Neural cell (in vitro differentiated cells): Measurements from ENCODE around the gene GEMIN5. TPM values are rescaled to one million over a fixed set of nuclear protein-coding genes. Genes with fewer than 3 reads are reported as not detected.

Experiments used
- H2AFZ ChIP-seq: fragments of 200-600, 300-800 bp; sonication (generic), shearing (Covaris generic); 2 replicates; pipeline ENCODE4 v1.6.0; 2014; ENCODE audit warnings: low read depth, mild to moderate bottlenecking, antibody characterized with exemption, low read length, moderate library complexity
- H3F3A ChIP-seq: fragments of 200-600 bp; shearing (Covaris generic); 2 replicates; pipeline ENCODE4 v1.6.1; 2016; ENCODE audit warnings: mild to moderate bottlenecking, moderate library complexity, mixed read lengths, antibody characterized with exemption, low read length; ENCODE audit not compliant: insufficient read depth, poor library complexity, severe bottlenecking
- H3K27ac ChIP-seq: fragments of 200-600, 300-800 bp; sonication (generic), shearing (Covaris generic); 2 replicates; pipeline ENCODE4 v1.5.1; 2014; ENCODE audit warnings: mild to moderate bottlenecking, low read length, moderate library complexity
- H3K27me3 ChIP-seq: fragments of 300-800, 200-600 bp; sonication (generic), shearing (Covaris generic); 2 replicates; pipeline ENCODE4 v1.6.0; 2014; ENCODE audit warnings: mild to moderate bottlenecking, low read depth, low read length, moderate library complexity; ENCODE audit not compliant: insufficient read depth
- H3K36me3 ChIP-seq: fragments of 300-800, 200-600 bp; sonication (generic), shearing (Covaris generic); 2 replicates; pipeline ENCODE4 v1.5.1; 2014; ENCODE audit warnings: mild to moderate bottlenecking, antibody characterized with exemption, low read length, moderate library complexity; ENCODE audit not compliant: insufficient read depth
- H3K4me2 ChIP-seq: fragments of 300-800, 200-600 bp; sonication (generic), shearing (Covaris generic); 2 replicates; pipeline ENCODE4 v1.6.0; 2014; ENCODE audit warnings: mild to moderate bottlenecking, low read length
- H3K4me3 ChIP-seq: fragments of 300-800, 200-600 bp; sonication (generic), shearing (Covaris generic); 2 replicates; pipeline ENCODE4 v1.5.1; 2014; ENCODE audit warnings: mild to moderate bottlenecking, low read length, moderate library complexity
- H3K79me2 ChIP-seq: fragments of 200-600 bp; shearing (Covaris generic); replicated peaks from 2 replicates; pipeline ENCODE4 v1.6.0; 2014; ENCODE audit warnings: mild to moderate bottlenecking, low read length, moderate library complexity; ENCODE audit not compliant: insufficient read depth
- H3K9ac ChIP-seq: fragments of 300-800, 200-600 bp; sonication (generic), shearing (Covaris generic); 2 replicates; pipeline ENCODE4 v1.6.1; 2016; ENCODE audit warnings: mild to moderate bottlenecking, low read length, mixed read lengths
- H3K9me2 ChIP-seq: fragments of 200-600 bp; shearing (Covaris generic); 2 replicates; pipeline ENCODE4 v1.6.1; 2016; ENCODE audit warnings: mild to moderate bottlenecking, low read length, mixed read lengths; ENCODE audit not compliant: insufficient read depth
- H3K9me3 ChIP-seq: fragments of 200-600, 300-800 bp; sonication (generic), shearing (Covaris generic); 2 replicates; pipeline ENCODE4 v1.6.1; 2016; ENCODE audit warnings: mild to moderate bottlenecking, mixed run types, low read length, moderate library complexity, mixed read lengths
- H4K20me1 ChIP-seq: fragments of 200-600 bp; shearing (Covaris generic); 2 replicates; pipeline ENCODE4 v1.6.1; 2016; ENCODE audit warnings: mild to moderate bottlenecking, mixed run types; ENCODE audit not compliant: insufficient read depth
- EP300 ChIP-seq: fragments of 450-650 bp; conservative IDR thresholded peaks from 2 replicates; pipeline ENCODE4 v1.6.1; 2014; ENCODE audit warnings: antibody characterized with exemption, mild to moderate bottlenecking, moderate library complexity; ENCODE audit not compliant: poor library complexity, severe bottlenecking
- EZH2 ChIP-seq: fragments of 200-600, 300-800 bp; shearing (Covaris generic), sonication (generic); IDR thresholded peaks from 2 replicates; pipeline ENCODE4 v1.6.1; 2014; ENCODE audit warnings: antibody characterized with exemption, low read length, borderline replicate concordance, mild to moderate bottlenecking; ENCODE audit not compliant: insufficient read depth, poor library complexity, severe bottlenecking
- MXI1 ChIP-seq: fragments of 450-650 bp; conservative IDR thresholded peaks from 2 replicates; pipeline ENCODE4 v1.6.1; 2014; ENCODE audit warnings: antibody characterized with exemption, mild to moderate bottlenecking; ENCODE audit not compliant: poor library complexity, severe bottlenecking
- POLR2AphosphoS5 ChIP-seq: IDR thresholded peaks from 2 replicates; pipeline ENCODE4 v1.6.1; 2012
- RAD21 ChIP-seq: fragments of 450-650 bp; conservative IDR thresholded peaks from 2 replicates; pipeline ENCODE4 v1.6.1; 2014; ENCODE audit warnings: antibody characterized with exemption, mild to moderate bottlenecking, moderate library complexity
- SMC3 ChIP-seq: fragments of 450-650 bp; conservative IDR thresholded peaks from 2 replicates; pipeline ENCODE4 v1.6.1; 2014; ENCODE audit warnings: antibody characterized with exemption, mild to moderate bottlenecking, moderate library complexity; ENCODE audit not compliant: poor library complexity
- TAF1 ChIP-seq: IDR thresholded peaks from 2 replicates; pipeline ENCODE4 v1.6.1; 2012; ENCODE audit warnings: low read depth
- polyA plus RNA-seq: library from polyadenylated mRNA; depleted of rRNA; stranded (reverse); fragments of >200 nt; gene quantifications from 2 replicates; pipeline ENCODE4 v1.2.3, GENCODE V29; 2014
- TF ChIP-seq, protein P1 (sequence below): fragments of 450-650 bp; IDR thresholded peaks from 2 replicates; pipeline ENCODE4 v1.5.1; 2014; ENCODE audit warnings: antibody characterized with exemption, mild to moderate bottlenecking, moderate library complexity; ENCODE audit not compliant: poor library complexity, severe bottlenecking
- TF ChIP-seq, protein P2 (sequence below): IDR thresholded peaks from 2 replicates; pipeline ENCODE4 v1.6.1; 2012; ENCODE audit warnings: borderline replicate concordance

The GEMIN5 gene
- polyA plus RNA-seq, 1 donor from 2014 or later, result 13.0 TPM

DNA sequence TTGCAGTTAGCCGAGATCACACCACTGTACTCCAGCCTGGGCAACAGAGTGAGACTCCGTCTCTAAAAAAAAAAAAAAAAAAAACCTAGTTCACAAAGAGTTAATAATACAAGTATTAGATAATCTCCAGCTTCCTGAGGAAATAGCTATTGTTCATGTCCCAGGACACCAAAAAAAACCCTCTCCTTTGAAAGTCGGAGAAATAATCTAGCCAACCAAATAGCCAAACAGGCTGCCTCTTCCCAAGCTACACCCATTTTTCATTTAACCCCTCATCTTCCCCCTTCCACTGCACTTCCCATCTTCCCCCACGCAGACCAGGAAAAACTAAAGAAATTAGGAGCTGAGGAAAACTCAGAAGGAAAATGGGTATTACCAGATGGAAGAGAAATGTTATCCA is 56.0 kb downstream of the GEMIN5 start:
- H2AFZ ChIP-seq, result no peak overlapping the region
- no peaks in the 10 kb centered on the region for H3K9me3 ChIP-seq
- H3K27ac ChIP-seq, result no peak overlapping the region
- no peaks in the 10 kb centered on the region for H3F3A ChIP-seq
- H3K27me3 ChIP-seq, result no peaks in the 10 kb centered on the region
- H3K36me3 ChIP-seq, result peaks cover 4% of the 10 kb centered on the region
- H3K4me2 ChIP-seq, result no peak overlapping the region
- no peaks in the 10 kb centered on the region for H4K20me1 ChIP-seq
- H3K79me2 ChIP-seq, result no peaks in the 10 kb centered on the region
- TF ChIP-seq EP300 (no peak), EZH2 (no peak), POLR2AphosphoS5 (no peak), TAF1 (no peak), MXI1 (no peak), RAD21 (no peak), SMC3 (no peak)
- TF ChIP-seq, protein P1, sequence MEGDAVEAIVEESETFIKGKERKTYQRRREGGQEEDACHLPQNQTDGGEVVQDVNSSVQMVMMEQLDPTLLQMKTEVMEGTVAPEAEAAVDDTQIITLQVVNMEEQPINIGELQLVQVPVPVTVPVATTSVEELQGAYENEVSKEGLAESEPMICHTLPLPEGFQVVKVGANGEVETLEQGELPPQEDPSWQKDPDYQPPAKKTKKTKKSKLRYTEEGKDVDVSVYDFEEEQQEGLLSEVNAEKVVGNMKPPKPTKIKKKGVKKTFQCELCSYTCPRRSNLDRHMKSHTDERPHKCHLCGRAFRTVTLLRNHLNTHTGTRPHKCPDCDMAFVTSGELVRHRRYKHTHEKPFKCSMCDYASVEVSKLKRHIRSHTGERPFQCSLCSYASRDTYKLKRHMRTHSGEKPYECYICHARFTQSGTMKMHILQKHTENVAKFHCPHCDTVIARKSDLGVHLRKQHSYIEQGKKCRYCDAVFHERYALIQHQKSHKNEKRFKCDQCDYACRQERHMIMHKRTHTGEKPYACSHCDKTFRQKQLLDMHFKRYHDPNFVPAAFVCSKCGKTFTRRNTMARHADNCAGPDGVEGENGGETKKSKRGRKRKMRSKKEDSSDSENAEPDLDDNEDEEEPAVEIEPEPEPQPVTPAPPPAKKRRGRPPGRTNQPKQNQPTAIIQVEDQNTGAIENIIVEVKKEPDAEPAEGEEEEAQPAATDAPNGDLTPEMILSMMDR, result no peak
- TF ChIP-seq, protein P2, sequence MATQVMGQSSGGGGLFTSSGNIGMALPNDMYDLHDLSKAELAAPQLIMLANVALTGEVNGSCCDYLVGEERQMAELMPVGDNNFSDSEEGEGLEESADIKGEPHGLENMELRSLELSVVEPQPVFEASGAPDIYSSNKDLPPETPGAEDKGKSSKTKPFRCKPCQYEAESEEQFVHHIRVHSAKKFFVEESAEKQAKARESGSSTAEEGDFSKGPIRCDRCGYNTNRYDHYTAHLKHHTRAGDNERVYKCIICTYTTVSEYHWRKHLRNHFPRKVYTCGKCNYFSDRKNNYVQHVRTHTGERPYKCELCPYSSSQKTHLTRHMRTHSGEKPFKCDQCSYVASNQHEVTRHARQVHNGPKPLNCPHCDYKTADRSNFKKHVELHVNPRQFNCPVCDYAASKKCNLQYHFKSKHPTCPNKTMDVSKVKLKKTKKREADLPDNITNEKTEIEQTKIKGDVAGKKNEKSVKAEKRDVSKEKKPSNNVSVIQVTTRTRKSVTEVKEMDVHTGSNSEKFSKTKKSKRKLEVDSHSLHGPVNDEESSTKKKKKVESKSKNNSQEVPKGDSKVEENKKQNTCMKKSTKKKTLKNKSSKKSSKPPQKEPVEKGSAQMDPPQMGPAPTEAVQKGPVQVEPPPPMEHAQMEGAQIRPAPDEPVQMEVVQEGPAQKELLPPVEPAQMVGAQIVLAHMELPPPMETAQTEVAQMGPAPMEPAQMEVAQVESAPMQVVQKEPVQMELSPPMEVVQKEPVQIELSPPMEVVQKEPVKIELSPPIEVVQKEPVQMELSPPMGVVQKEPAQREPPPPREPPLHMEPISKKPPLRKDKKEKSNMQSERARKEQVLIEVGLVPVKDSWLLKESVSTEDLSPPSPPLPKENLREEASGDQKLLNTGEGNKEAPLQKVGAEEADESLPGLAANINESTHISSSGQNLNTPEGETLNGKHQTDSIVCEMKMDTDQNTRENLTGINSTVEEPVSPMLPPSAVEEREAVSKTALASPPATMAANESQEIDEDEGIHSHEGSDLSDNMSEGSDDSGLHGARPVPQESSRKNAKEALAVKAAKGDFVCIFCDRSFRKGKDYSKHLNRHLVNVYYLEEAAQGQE, result no peak
- no peak overlapping the region for H3K9ac ChIP-seq
- H3K9me2 ChIP-seq, result no peaks in the 10 kb centered on the region
- no peak overlapping the region for H3K4me3 ChIP-seq

DNA sequence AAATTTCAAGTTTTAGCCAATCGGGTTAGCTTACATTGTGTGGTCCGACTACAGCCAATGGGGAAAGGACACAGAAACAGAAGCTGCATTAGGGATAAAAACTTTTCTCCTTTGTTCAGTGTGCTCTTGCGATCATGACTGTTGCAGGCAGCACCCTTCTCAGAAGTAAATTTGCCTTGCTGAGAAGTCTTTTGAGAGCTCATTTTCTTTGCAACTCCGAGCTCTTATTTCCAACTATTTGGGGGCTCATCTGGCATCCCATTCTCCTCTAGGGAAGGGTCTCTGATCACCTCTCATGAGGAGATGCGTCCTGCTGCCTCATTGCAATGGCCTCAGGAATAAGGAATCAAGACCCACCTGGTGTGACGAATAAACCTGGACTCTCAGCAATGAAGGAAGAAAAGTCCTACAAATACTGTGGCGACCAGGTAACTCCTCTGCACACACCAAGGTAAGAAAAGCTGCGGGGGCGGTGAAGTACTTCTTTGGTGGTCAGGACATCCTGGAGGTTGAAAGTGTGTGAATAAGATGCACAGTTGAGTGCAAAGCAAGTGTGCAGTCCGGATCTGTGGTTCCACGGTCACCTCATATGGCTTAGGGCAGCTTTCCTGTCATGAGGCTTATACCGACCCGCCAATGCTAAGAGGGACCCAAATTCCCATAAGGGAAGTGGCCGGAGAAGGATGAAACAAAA is 59.2 kb downstream of the GEMIN5 start:
- Histone ChIP-seq H3K9me3 (no peaks in the 10 kb centered on the region), H3K27ac (no peak overlapping the region), H3K9ac (no peak overlapping the region), H4K20me1 (no peaks in the 10 kb centered on the region), H3K4me2 (no peak overlapping the region), H3K4me3 (no peak overlapping the region), H3K36me3 (peaks cover 16% of the 10 kb centered on the region), H3F3A (no peaks in the 10 kb centered on the region), H3K27me3 (no peaks in the 10 kb centered on the region), H2AFZ (no peak overlapping the region), H3K79me2 (no peaks in the 10 kb centered on the region), H3K9me2 (no peaks in the 10 kb centered on the region)
- TF ChIP-seq MXI1 (no peak), EP300 (no peak), TAF1 (no peak), SMC3 (no peak), EZH2 (no peak), POLR2AphosphoS5 (no peak)
- TF ChIP-seq, protein P2, result no peak
